Stimulated activated CD8-positive, alpha-beta memory T cell treated with anti-CD3 and anti-CD28 coated beads, Interleukin-15, amount 100 ng/mL, for 4 hours (primary cell): ENCODE data around the gene CSNK1D.
"Not testable (repeated sequence)": the region's sequence is repeated elsewhere in the genome, so short reads cannot be mapped to it uniquely, and the experiment has no call there.

Experiments used
- DNase-seq, 2 donors: peaks; one replicate each; pipeline ENCODE4 v3.0.0-alpha.2; 2020; ENCODE audit warnings: low read depth in 2 of 2

The CSNK1D gene

GRCh38 chr17:82193050-82193449 lies 80.5 kb downstream of the CSNK1D start:
- not testable (repeated sequence) for DNase-seq
